NCI-H226 (cell line): ENCODE data around the gene SAE1.
"Not testable (repeated sequence)": the region's sequence is repeated elsewhere in the genome, so short reads cannot be mapped to it uniquely, and the experiment has no call there.

Source experiments
- DNase-seq: peaks from one replicate; pipeline ENCODE4 v3.0.0-alpha.2; 2015

The SAE1 gene

GRCh38 chr19:47243364-47243775, 112.7 kb downstream of the SAE1 start:
- no peak for DNase-seq

- peak; percentile 96 for DNase-seq
Measured at GRCh38 chr19:47243776-47244547, 113.3 kb downstream of the SAE1 start.

- DNase-seq = peak; percentile 30
Measured at GRCh38 chr19:47247308-47247990, 116.8 kb downstream of the SAE1 start.

- DNase-seq = not testable (repeated sequence)
Measured at GRCh38 chr19:47253016-47253415, 122.4 kb downstream of the SAE1 start.

- DNase-seq = peak; percentile 95
Measured at GRCh38 chr19:47253467-47253881, 122.8 kb downstream of the SAE1 start.

GRCh38 chr19:47253970-47254369, 123.3 kb downstream of the SAE1 start:
- no peak for DNase-seq

GRCh38 chr19:47255879-47256692, 125.5 kb downstream of the SAE1 start, which contains the start of gene CCDC9:
Gene CCDC9 (plus strand): TSS chr19:47256525. CDS start chr19:47258401, 1,876 bp downstream.
- peak; percentile 91 for DNase-seq

- peak; percentile 94 for DNase-seq
Measured at GRCh38 chr19:47256693-47257410, 126.2 kb downstream of the SAE1 start.

GRCh38 chr19:47257411-47258169, 127.0 kb downstream of the SAE1 start:
- DNase-seq = no peak

- no peak for DNase-seq
Measured at GRCh38 chr19:47258434-47258833, 127.8 kb downstream of the SAE1 start.

GRCh38 chr19:47258895-47259555, 128.4 kb downstream of the SAE1 start:
- DNase-seq = no peak
